Stimulated activated CD8-positive, alpha-beta memory T cell treated with anti-CD3 and anti-CD28 coated beads, Interleukin-15, amount 100 ng/mL, for 4 hours (primary cell): ENCODE measurements around the gene NUP43.
A peak's percentile ranks its signal among the peaks of the same experiment; 100 is the strongest.
"Not testable (repeated sequence)": the region's sequence is repeated elsewhere in the genome, so short reads cannot be mapped to it uniquely, and the experiment has no call there.

Experiments used
- DNase-seq, 2 donors: peaks; one replicate each; pipeline ENCODE4 v3.0.0-alpha.2; 2020; ENCODE audit warnings: low read depth in 2 of 2

The NUP43 gene, protein sequence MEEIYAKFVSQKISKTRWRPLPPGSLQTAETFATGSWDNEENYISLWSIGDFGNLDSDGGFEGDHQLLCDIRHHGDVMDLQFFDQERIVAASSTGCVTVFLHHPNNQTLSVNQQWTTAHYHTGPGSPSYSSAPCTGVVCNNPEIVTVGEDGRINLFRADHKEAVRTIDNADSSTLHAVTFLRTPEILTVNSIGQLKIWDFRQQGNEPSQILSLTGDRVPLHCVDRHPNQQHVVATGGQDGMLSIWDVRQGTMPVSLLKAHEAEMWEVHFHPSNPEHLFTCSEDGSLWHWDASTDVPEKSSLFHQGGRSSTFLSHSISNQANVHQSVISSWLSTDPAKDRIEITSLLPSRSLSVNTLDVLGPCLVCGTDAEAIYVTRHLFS

DNA sequence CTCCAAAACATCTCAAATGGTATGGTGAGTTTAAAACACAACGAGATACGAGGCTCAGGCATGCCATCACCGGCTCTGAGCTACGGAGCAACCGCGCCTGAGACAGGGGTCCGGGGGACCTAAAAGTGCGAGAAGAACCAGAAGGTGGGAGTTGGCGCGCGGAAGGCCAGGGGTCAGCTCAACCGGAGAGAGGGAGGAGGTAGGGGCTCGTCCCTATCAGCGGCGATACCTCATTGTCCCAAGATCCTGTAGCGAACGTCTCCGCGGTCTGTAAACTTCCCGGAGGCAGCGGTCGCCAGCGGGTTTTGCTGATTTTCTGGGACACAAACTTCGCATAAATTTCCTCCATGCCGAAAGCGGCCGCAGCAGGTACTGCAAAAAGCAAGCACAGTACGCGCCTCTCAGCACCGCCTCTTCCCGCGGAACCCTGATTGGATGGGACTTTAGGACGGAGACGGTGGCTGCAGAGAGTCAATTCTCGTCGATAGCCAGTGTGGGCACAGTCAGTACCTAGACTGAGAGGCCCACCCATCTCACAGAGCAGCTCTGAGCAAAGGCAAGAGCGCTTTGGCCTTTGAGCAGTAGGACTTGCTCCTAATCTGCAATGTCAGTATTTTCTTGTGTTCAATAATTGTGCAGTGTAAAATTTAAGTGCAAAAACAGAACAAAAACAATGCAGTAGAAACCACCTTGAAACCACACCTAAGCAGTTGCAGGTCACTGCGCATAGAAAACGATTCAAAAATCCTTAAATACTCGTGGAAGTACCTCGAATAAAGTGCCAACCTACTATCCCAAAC lies at the start of gene NUP43:
Gene NUP43, minus strand, starts transcription at position 383 of the 800 bp plus-strand sequence. Its CDS starts 34 bp downstream, at position 349.
- peak; percentile 75 to 86 for DNase-seq

DNA sequence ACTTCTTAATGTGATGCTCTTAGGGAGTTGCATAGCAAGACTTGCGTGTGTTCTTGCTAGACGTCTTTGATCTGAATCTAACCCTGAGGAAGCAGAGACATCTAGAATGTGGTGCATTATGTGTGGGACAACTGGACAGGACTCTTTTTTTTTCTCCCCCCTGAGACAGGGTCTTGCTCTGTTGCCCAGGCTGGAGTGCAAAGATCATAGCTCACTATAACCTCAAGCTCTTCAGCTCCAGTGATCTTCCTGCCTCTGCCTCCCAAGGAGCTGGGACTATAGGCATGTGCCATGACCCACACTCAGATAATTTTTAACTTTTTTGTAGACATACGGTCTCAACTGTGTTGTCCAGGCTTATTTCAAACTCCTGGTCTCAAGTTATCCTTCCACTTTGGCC lies 37.2 kb upstream of the NUP43 start:
- DNase-seq: no peak

DNA sequence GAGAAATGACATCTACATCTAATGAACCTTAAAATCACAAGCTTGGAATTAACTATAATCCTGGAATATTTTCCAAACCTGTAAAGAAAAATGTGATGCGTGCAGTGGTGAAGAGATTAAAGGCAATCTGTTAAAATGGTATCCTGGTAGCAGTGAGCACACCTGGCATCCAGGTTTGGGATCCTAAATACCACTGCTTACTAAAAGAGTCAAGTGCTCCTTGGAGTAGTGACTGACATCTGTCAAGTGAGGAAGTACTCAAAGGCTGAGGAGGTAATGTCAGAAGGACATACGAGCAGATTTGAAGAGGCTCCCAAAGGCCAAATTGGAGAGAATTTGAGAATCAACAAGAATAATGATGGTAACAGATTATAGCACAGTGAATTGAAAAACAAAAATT lies 36.0 kb upstream of the NUP43 start:
- DNase-seq: no peak

DNA sequence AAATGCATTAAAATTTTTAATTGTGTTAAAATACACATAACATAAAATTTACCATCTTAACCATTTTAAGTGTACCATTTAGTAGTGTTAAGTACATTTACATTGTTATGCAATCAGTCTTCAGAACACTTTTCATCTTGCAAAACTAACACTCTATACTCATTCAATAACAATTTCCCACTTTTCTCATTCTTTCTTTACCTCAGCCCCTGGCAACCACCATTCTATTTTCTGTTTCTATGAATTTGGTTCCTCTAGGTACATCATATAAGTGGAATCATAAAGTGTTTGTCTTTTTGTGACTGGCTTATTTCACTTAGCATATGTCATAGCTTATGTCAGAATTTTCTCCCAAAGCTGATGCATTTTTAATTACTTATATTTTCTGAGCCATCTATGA lies 35.4 kb upstream of the NUP43 start:
- DNase-seq: no peak

DNA sequence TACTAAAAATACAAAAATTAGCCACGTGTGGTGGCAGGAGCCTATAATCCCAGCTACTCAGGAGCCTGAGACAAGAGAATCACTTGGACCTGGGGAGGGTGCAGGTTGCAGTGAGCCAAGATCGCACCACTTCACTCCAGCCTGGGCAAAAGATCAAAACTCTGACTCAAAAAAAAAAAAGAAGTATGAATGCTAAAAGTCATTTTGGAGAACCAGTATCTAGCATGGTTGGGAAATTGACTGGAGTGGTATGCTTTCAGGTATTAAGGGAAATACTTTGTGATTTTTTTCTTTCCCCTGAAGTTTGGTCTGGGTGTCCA lies 33.3 kb upstream of the NUP43 start:
- DNase-seq: no peak

DNA sequence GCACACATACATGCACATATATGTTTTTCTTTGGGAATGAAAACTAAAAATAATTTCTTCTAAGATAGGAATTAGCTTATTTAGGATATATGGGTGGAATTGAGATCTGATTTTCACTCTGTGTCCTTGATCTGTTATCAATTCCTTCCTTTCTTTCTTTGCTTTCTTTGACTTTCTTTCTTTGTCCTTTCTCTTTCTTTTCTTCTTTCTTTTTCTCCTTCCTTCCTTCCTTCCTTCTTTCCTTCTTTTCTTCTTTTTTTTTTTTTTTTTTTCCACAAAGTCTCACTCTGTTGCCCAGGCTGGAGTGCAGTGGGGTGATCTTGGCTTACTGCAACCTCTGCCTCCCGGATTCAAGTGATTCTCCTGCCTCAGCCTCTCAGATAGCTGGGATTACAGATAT lies 31.3 kb upstream of the NUP43 start:
- DNase-seq: no peak

DNA sequence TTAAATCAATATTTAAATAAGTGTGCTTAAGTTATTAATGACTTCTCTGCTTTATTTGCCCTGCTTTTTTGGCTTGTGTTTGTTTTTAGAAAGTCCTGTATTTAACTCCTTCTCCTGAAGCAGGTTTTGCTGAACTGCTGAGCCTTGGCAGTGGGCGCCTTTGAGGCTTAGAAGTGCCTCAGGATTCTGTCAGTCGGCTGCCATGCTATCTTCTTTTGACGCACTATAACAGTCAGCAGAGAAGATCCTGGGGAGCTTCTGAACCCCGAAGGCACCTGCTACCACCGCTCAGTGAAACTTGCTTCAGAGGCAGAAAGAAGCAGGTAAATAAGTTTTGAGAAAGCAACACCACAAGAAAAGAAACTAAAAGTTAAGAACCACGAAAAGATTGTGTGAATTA lies 25.6 kb upstream of the NUP43 start:
- no peak for DNase-seq

DNA sequence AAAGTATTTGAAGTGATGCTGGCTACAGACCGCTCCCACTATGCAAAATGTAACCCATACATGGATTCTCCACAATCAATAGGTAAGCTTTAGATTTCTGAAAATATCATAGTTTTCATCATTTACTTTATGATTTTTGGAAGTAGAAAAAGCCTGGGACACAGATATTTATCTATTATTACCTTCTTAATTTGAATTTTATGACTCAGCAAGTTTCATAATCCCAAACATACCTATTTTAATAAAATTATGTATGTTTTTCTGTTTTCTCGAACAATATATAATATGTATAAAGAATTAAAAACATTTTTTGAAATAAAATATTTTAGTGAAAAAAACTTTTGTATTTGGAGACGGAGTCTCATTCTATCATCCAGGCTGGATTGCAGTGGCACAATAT lies 24.9 kb upstream of the NUP43 start:
- DNase-seq: no peak

DNA sequence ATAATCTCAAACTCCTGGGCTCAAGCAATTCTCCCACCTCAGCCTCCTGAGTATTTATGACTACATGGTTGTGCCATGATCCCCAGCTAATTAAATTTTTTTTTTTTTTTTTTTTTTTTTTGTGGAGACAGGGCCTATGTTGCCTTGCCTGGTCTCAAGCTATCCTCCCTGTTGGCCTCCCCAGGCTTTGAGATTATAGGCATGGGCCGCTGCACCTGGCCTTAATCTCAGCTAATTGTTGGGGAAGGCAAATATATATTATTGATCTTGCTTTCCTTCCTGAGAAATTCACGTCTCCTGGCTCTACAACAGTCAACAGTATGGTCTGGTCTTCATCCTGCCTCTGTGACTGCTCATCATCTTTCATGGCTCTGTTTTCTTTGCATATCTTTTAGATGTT lies 23.3 kb upstream of the NUP43 start:
- no peak for DNase-seq

DNA sequence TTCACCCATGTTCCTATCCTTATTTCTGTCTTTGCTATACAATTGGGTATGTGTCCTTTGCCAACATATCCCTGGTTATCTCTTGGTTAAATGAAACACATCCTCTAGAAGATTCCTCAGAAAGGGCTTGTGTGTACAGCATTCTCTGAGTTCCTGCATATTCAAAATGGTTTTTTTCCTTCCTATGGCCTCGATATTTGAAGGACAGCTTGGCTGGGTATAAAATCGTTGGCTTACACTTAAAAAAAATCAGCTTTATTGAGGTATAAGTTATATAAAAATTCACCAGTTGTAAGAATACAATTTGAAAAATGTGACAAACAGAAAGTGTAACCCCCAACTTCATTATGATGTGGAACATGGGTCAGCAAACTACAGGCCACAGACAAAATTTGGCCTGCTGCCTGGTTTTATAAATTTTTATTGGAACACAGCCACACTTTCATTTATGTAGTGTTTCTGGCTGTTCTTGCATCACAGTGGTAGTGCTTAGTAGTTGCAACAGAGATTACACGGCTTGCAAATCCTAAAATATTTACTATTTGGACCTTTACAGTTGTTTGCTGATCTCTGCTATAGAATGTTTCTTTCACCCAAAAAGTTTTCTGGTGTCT lies 19.9 kb upstream of the NUP43 start:
- no peak for DNase-seq

DNA sequence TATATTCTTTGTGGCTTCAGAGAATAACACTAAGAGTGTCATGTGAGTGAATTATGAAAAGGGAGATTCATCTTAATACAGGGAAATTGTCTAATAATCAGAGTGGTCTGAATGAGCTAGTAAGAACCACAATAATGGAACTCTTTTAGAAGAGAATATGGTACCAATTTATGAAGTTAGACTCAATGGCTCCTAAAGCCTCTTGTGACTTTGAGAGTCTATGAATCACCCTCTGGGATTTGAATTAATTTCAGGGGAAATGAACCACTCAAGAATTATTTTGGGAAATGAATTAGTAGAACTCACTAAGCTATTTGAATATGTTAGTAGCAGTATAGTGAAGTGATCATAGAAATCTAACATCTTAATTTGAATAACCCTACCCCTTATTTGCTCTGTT lies 17.5 kb upstream of the NUP43 start:
- DNase-seq: no peak

DNA sequence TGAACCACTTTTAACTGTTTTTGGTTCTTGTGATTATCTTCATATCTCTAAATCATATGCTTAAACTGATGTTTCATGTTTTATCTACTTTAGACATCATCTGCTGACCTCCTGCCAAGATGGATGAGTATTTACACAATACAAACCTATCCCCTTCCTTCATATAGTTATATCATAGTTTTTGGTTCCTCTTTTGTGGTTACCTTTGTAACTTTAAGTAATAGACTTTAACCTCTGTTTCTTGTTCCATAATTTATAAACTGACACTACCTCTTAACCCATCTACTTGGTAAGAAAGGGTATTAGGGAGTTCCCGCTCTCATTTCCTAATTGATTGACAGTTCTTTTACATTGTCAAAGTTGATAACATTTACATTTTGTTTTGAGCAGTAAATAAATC lies 15.1 kb upstream of the NUP43 start:
- no peak for DNase-seq

DNA sequence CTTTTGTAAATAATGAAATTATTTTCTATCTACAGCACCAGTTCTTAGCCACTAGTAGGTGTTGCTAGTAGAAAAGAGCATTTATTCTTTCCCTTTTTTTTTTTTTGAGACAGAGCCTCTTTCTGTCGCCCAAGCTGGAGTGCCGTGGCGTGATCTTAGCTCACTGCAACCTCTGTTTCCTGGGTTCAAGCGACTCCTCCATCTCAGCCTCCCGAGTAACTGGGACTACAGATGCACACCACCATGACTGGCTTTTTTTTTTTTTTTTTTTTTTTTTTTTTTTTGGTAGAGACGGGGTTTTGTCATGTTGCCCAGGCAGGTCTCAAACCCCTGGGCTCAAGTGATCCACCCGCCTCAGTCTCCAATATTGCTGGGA lies 9.9 kb upstream of the NUP43 start:
- no peak for DNase-seq

DNA sequence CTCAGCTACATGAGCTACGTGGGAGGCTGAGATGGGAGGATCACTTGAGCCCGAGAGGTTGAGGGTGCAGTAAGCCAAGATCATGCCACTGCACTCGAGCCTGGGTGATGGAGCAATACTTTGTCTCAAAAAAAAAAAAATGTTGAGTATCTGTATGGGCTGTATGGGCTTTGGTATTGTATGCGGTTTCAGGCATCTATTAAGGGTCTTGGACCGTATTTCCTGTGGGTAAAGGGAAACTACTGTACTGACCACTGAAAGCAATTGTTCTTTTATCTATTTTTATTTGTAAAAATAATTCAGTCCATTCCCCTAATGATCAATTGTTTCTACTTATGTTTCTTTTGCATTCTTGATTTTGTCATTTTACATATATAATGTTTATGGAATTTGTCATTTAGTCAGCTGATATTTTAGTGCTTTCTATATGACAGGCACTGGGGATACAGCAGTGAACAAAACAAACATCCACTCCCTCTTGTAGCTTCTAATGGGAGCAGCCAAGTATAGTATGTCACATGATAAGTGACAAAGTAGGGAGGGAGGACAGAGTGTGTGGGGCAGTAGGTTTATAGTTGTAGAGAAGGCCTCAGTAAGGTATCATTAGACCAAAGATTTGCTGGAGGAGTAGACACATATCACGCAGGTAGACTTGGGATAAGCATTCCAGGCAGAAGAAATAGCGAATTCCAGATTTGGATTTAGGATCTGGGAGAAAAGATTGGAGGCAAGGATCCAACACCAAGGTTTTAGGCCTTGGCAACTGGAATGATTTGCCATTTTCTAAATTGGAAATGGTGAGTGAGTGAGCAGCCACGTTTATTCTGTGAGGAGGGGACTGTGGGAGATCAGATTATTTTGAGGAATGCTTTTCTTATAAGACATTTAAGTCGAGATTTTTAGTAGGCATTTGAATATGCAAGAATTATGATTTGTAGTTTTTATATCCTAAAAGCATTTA lies 9.3 kb upstream of the NUP43 start:
- no peak for DNase-seq

DNA sequence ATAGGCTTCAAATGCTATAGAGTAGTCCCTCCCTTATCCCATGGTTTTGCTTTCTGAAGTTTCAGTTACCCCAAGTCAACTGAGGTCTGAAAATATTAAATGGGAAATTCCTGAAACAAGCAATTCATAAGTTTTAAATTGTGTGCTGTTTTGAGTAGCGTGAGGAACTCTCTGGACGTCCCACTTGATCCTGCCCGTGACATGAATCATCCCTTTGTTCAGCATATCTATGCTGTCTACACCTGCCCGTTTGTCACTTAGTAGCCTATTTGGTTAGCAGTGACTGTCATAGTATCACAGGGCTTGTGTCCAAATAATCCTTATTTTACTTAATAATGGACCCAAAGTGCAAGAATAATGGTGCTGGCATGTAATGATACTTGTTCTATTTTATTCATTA lies 8.2 kb upstream of the NUP43 start:
- DNase-seq: no peak

DNA sequence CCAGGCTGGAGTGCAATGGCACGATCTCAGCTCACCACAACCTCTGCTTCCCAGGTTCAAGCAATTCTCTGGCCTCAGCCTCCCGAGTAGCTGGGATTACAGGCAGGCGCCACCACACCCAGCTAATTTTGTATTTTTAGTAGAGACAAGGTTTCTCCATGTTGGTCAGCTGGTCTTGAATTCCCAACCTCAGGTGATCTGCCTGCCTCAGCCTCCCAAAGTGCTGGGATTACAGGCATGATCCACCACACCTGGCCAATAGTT lies 7.0 kb upstream of the NUP43 start:
- not testable (repeated sequence) for DNase-seq

DNA sequence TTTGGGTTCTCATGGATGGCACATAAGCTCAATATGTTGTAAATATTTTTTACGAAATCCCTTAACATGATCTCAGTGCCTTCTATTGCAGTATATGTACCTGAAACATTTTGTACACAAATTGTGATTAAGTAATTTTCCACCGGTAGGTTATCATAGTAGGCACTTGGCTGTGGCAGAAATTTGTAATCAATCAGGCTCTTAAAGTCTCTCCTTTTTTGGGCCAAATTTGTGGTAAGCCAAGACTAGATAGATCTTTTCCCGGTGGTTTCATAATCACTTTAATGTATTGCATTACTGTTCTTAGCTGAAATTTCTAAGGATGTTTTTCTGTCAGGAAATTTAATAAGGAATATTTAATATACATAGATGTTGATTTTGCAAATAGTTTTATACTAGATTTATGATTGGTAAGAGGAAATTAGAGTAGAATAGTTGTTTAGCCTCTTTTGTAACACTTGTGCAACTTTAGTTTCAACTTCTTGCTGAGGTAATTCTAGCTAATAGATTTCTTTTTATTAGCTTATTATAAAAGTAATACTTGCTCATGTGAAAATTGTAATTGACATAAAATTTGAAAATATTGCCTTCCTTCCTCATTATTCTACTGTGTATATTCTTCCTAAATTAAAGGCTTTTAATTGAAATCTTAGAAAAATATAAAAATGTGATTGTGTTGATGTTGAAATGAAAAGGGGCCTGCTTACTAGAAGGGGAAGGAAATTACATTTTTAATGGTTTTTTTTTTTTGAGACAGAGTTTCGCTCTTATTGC lies 6.5 kb upstream of the NUP43 start:
- DNase-seq: no peak

DNA sequence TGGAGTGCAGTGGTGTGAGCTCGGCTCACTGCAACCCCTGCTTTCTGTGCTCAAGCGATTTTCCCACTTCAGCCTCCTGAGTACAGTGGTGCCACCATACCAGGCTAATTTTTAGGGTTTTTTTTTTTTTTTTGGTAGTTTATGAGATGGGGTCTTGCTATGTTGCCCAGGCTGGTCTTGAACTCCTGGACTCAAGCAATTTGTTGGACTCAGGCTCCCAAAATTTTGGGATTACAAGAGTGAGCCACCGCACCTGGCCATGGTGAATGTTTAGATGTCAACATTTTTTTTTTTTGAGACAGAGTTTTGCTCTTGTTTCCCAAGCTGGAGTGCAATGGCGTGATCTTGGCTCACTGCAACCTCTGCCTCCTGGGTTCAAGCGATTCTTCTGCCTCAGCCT lies 5.6 kb upstream of the NUP43 start:
- DNase-seq: not testable (repeated sequence)

DNA sequence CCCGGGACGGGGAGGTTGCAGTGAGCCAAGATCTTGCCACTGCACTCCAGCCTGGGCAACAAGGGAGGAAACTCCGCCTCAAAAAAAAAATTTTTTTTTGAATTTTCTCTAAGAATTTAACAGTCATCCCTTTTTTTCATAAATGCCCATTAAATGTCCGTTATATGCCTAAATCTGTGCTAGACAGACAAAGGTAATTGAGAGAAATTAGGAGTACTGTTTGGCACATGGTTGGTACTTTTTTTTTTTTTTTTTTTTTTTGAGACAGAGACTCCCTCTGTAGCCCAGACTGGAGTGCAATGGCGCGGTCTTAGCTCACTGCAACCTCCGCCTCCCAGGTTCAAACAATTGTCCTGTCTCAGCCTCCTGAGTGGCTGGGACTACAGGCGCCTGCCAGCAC lies 4.9 kb upstream of the NUP43 start:
- no peak for DNase-seq

DNA sequence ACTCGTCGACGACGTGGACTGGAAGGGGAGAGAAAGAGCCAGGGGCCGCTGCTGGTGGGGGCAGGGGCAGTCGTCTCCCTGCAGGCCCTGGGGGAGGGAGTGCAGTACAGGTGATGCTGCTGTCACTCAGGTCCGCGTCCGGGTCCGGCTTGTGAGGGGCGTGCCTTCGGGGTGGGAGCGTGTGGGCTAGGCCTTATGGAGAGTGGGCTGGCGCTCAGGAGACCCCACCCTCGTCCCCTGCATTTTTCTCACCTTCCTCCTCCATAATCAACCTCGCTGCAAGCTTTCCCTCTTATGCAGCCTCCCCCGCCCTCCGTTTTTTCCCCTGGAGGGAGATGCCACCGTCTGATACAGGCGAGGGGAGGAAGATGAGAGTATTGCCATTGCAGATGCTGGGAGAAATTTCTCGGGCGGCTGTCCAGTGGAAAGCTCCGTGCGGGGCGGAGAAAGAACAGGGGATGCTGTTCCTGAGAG lies 3.8 kb upstream of the NUP43 start:
- DNase-seq: peak; percentile 21 to 26

DNA sequence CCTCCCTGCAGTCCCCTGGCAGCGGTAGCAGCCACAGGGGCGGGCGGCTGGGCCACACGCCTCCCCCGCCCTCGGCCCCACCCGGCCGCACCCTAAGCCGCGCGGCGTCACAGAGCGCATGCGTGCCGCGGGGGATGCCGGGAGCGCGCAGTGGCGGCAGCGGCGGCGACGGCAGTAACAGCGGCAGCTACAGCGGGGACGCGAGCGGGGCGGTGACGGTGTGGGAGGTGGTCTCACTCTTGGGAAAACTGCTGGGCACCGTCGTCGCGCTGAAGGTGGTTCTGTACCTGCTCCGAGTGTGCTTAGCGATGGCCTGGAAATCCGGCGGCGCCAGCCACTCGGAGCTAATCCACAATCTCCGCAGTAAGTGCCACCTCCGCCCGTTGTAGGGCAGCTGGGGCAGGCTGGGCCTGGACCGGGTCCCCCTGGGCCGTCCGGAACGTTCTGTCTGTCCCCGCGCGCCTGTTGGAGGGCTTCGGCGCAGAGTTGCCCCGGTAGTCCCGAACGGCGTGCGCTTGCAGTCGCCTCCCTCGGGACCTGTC lies 3.3 kb upstream of the NUP43 start, which contains the start of gene PCMT1:
Gene PCMT1, plus strand, starts transcription at position 148 of the 542 bp plus-strand sequence. Its CDS starts 161 bp downstream, at position 309.
- peak; percentile 76 to 87 for DNase-seq
